Measurements from ENCODE around the gene SUPT3H.
"Not testable (repeated sequence)": the region's sequence is repeated elsewhere in the genome, so short reads cannot be mapped to it uniquely, and the experiment has no call there.

Gene SUPT3H

GRCh38 chr6:45081634-45082033 is 296.1 kb downstream of the SUPT3H start:
- Histone ChIP-seq H3K4me3 (ENCODE audit: insufficient read depth, low read depth, low read length) (no peak overlapping the region), H3K27ac (ENCODE audit: insufficient read depth, low read depth, low read length, poor library complexity, severe bottlenecking) (no peak overlapping the region), H3K27me3 (ENCODE audit: control insufficient read depth, insufficient read depth, low read length, poor library complexity, severe bottlenecking) (no peaks in the 10 kb centered on the region), H3K4me1 (ENCODE audit: control insufficient read depth, insufficient read depth, low read length) (no peaks in the 10 kb centered on the region), H3K9me3 (ENCODE audit: control insufficient read depth, low read length) (peaks cover 2% of the 10 kb centered on the region), H3K36me3 (ENCODE audit: control insufficient read depth, insufficient read depth, low read length) (no peaks in the 10 kb centered on the region)
- 91% methylated on average over 1 of the region's 1 CpG; no CpG with 5 or more reads in 1 of the 2 experiments for WGBS, 2 experiments

GRCh38 chr6:45078432-45078831 is 299.3 kb downstream of the SUPT3H start:
- H3K4me1 ChIP-seq (ENCODE audit: control insufficient read depth, insufficient read depth, low read length) = peaks cover 2% of the 10 kb centered on the region
- WGBS, 2 experiments = 92 to 100% methylated on average over 1 to 2 of the region's 3 CpGs
- no peak overlapping the region for H3K4me3 ChIP-seq (ENCODE audit: insufficient read depth, low read depth, low read length)

GRCh38 chr6:45076217-45076930 is 301.4 kb downstream of the SUPT3H start:
- 100% methylated on average over 1 to 2 of the region's 2 CpGs for WGBS, 2 experiments
- Histone ChIP-seq H3K9me3 (ENCODE audit: control insufficient read depth, low read length) (peaks cover 2% of the 10 kb centered on the region), H3K27me3 (ENCODE audit: control insufficient read depth, insufficient read depth, low read length, poor library complexity, severe bottlenecking) (no peaks in the 10 kb centered on the region), H3K4me1 (ENCODE audit: control insufficient read depth, insufficient read depth, low read length) (peaks cover 2% of the 10 kb centered on the region), H3K36me3 (ENCODE audit: control insufficient read depth, insufficient read depth, low read length) (no peaks in the 10 kb centered on the region), H3K4me3 (ENCODE audit: insufficient read depth, low read depth, low read length) (no peak overlapping the region), H3K27ac (ENCODE audit: insufficient read depth, low read depth, low read length, poor library complexity, severe bottlenecking) (no peak overlapping the region)

More at GRCh38 chr6:45078432-45078831, 299.3 kb downstream of the SUPT3H start:
- H3K9me3 ChIP-seq (ENCODE audit: control insufficient read depth, low read length) = peaks cover 2% of the 10 kb centered on the region
- H3K27me3 ChIP-seq (ENCODE audit: control insufficient read depth, insufficient read depth, low read length, poor library complexity, severe bottlenecking) = no peaks in the 10 kb centered on the region
- no peak overlapping the region for H3K27ac ChIP-seq (ENCODE audit: insufficient read depth, low read depth, low read length, poor library complexity, severe bottlenecking)
- no peaks in the 10 kb centered on the region for H3K36me3 ChIP-seq (ENCODE audit: control insufficient read depth, insufficient read depth, low read length)

GRCh38 chr6:45075246-45075645 is 302.5 kb downstream of the SUPT3H start:
- no peaks in the 10 kb centered on the region for H3K36me3 ChIP-seq (ENCODE audit: control insufficient read depth, insufficient read depth, low read length)
- H3K4me1 ChIP-seq (ENCODE audit: control insufficient read depth, insufficient read depth, low read length) = peaks cover 2% of the 10 kb centered on the region
- H3K4me3 ChIP-seq (ENCODE audit: insufficient read depth, low read depth, low read length) = no peak overlapping the region
- H3K27me3 ChIP-seq (ENCODE audit: control insufficient read depth, insufficient read depth, low read length, poor library complexity, severe bottlenecking) = no peaks in the 10 kb centered on the region
- H3K9me3 ChIP-seq (ENCODE audit: control insufficient read depth, low read length) = no peaks in the 10 kb centered on the region
- H3K27ac ChIP-seq (ENCODE audit: insufficient read depth, low read depth, low read length, poor library complexity, severe bottlenecking) = no peak overlapping the region
- WGBS, 2 experiments = 91 to 95% methylated on average over 2 of the region's 2 CpGs

GRCh38 chr6:45074439-45074838 is 303.3 kb downstream of the SUPT3H start:
- WGBS, 2 experiments = 100% methylated on average over 1 of the region's 1 CpG
- no peaks in the 10 kb centered on the region for H3K9me3 ChIP-seq (ENCODE audit: control insufficient read depth, low read length)

GRCh38 chr6:45073771-45074170 is 304.0 kb downstream of the SUPT3H start:
- Histone ChIP-seq H3K27ac (ENCODE audit: insufficient read depth, low read depth, low read length, poor library complexity, severe bottlenecking) (no peak overlapping the region), H3K4me1 (ENCODE audit: control insufficient read depth, insufficient read depth, low read length) (peaks cover 2% of the 10 kb centered on the region), H3K4me3 (ENCODE audit: insufficient read depth, low read depth, low read length) (no peak overlapping the region), H3K9me3 (ENCODE audit: control insufficient read depth, low read length) (no peaks in the 10 kb centered on the region), H3K27me3 (ENCODE audit: control insufficient read depth, insufficient read depth, low read length, poor library complexity, severe bottlenecking) (no peaks in the 10 kb centered on the region), H3K36me3 (ENCODE audit: control insufficient read depth, insufficient read depth, low read length) (no peaks in the 10 kb centered on the region)

More at GRCh38 chr6:45074439-45074838, 303.3 kb downstream of the SUPT3H start:
- Histone ChIP-seq H3K27me3 (ENCODE audit: control insufficient read depth, insufficient read depth, low read length, poor library complexity, severe bottlenecking) (no peaks in the 10 kb centered on the region), H3K4me3 (ENCODE audit: insufficient read depth, low read depth, low read length) (no peak overlapping the region), H3K4me1 (ENCODE audit: control insufficient read depth, insufficient read depth, low read length) (peaks cover 2% of the 10 kb centered on the region), H3K36me3 (ENCODE audit: control insufficient read depth, insufficient read depth, low read length) (no peaks in the 10 kb centered on the region), H3K27ac (ENCODE audit: insufficient read depth, low read depth, low read length, poor library complexity, severe bottlenecking) (no peak overlapping the region)

- no peak overlapping the region for H3K27ac ChIP-seq (ENCODE audit: insufficient read depth, low read depth, low read length, poor library complexity, severe bottlenecking)
- no peaks in the 10 kb centered on the region for H3K9me3 ChIP-seq (ENCODE audit: control insufficient read depth, low read length)
- H3K4me3 ChIP-seq (ENCODE audit: insufficient read depth, low read depth, low read length) = no peak overlapping the region
- peaks cover 2% of the 10 kb centered on the region for H3K4me1 ChIP-seq (ENCODE audit: control insufficient read depth, insufficient read depth, low read length)
- 90 to 91% methylated on average over 1 of the region's 3 CpGs for WGBS, 2 experiments
- H3K36me3 ChIP-seq (ENCODE audit: control insufficient read depth, insufficient read depth, low read length) = no peaks in the 10 kb centered on the region
- H3K27me3 ChIP-seq (ENCODE audit: control insufficient read depth, insufficient read depth, low read length, poor library complexity, severe bottlenecking) = no peaks in the 10 kb centered on the region
These were observed 305.1 kb downstream of the SUPT3H start for GRCh38 chr6:45072673-45073072.

- peaks cover 2% of the 10 kb centered on the region for H3K4me1 ChIP-seq (ENCODE audit: control insufficient read depth, insufficient read depth, low read length)
- no peaks in the 10 kb centered on the region for H3K36me3 ChIP-seq (ENCODE audit: control insufficient read depth, insufficient read depth, low read length)
- 100% methylated on average over 1 of the region's 1 CpG for WGBS, 2 experiments
- H3K4me3 ChIP-seq (ENCODE audit: insufficient read depth, low read depth, low read length) = no peak overlapping the region
- no peak overlapping the region for H3K27ac ChIP-seq (ENCODE audit: insufficient read depth, low read depth, low read length, poor library complexity, severe bottlenecking)
- no peaks in the 10 kb centered on the region for H3K9me3 ChIP-seq (ENCODE audit: control insufficient read depth, low read length)
- no peaks in the 10 kb centered on the region for H3K27me3 ChIP-seq (ENCODE audit: control insufficient read depth, insufficient read depth, low read length, poor library complexity, severe bottlenecking)
These were observed 305.7 kb downstream of the SUPT3H start for GRCh38 chr6:45072016-45072415.

- H3K27me3 ChIP-seq (ENCODE audit: control insufficient read depth, insufficient read depth, low read length, poor library complexity, severe bottlenecking) = no peaks in the 10 kb centered on the region
- 90 to 96% methylated on average over 3 of the region's 3 CpGs for WGBS, 2 experiments
- H3K36me3 ChIP-seq (ENCODE audit: control insufficient read depth, insufficient read depth, low read length) = no peaks in the 10 kb centered on the region
- H3K27ac ChIP-seq (ENCODE audit: insufficient read depth, low read depth, low read length, poor library complexity, severe bottlenecking) = no peak overlapping the region
- no peaks in the 10 kb centered on the region for H3K9me3 ChIP-seq (ENCODE audit: control insufficient read depth, low read length)
- no peaks in the 10 kb centered on the region for H3K4me1 ChIP-seq (ENCODE audit: control insufficient read depth, insufficient read depth, low read length)
- H3K4me3 ChIP-seq (ENCODE audit: insufficient read depth, low read depth, low read length) = no peak overlapping the region
These were observed 308.6 kb downstream of the SUPT3H start for GRCh38 chr6:45069091-45069490.

- H3K36me3 ChIP-seq (ENCODE audit: control insufficient read depth, insufficient read depth, low read length); H3K27ac ChIP-seq (ENCODE audit: insufficient read depth, low read depth, low read length, poor library complexity, severe bottlenecking); H3K9me3 ChIP-seq (ENCODE audit: control insufficient read depth, low read length); H3K4me1 ChIP-seq (ENCODE audit: control insufficient read depth, insufficient read depth, low read length); H3K4me3 ChIP-seq (ENCODE audit: insufficient read depth, low read depth, low read length); H3K27me3 ChIP-seq (ENCODE audit: control insufficient read depth, insufficient read depth, low read length, poor library complexity, severe bottlenecking): not testable (repeated sequence)
- no CpG with 5 or more reads among the region's 1 CpG for WGBS, 2 experiments
These were observed 310.3 kb downstream of the SUPT3H start for GRCh38 chr6:45067446-45067845.
